ENCODE results near the gene ZNF280A.
"Not testable (repeated sequence)": the region's sequence is repeated elsewhere in the genome, so short reads cannot be mapped to it uniquely, and the experiment has no call there.

DNA sequence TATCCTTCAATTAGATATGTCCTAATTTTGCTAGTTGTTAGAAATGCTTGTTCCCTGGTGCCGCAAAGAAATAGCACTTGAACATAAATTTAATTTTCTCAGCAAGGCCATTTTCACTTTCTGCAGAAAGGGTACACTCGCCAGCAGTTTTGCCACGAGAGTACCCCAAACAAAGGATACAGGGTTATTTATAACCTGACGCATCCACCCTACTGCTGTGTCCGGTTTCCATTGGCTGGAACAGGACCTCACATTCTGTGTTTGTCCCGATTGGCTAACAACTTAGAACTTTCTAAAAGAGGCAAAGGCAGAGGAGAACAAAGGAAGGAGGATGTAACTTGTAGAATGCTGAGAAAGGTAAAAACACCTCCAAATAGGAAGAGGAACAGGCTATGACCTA lies 10.2 kb downstream of the ZNF280A start:
- TF ChIP-seq POLR2A (IDR thresholded peaks at IDR 0.05; ENCODE audit: low read length); GATA1 (IDR thresholded peaks at IDR 0.05; ENCODE audit: low read depth, low read length): not testable (repeated sequence)

Data from erythroblast (primary cell).